NCI-H345 treated with DMSO at 0.1 percent for 48 hours (cell line): ENCODE data around the gene LYPD4.
A peak's percentile ranks its signal among the peaks of the same experiment; 100 is the strongest.
"Not testable (repeated sequence)": the region's sequence is repeated elsewhere in the genome, so short reads cannot be mapped to it uniquely, and the experiment has no call there.

ENCODE experiments used
- DNase-seq: peaks from one replicate; lab custom pipeline; 2025; ENCODE audit not compliant: unreplicated experiment; lab: John Stamatoyannopoulos, UW

Gene LYPD4

GRCh38 chr19:41875973-41876372, 31.5 kb upstream of the LYPD4 start:
- not testable (repeated sequence) for DNase-seq

- DNase-seq: no peak
Measured at GRCh38 chr19:41872775-41873647, 28.5 kb upstream of the LYPD4 start.

GRCh38 chr19:41872384-41872774, 27.9 kb upstream of the LYPD4 start:
- DNase-seq: no peak

GRCh38 chr19:41871573-41872383, 27.3 kb upstream of the LYPD4 start:
- DNase-seq: no peak

- no peak for DNase-seq
Measured at GRCh38 chr19:41870401-41870873, 26.0 kb upstream of the LYPD4 start.

- no peak for DNase-seq
Measured at GRCh38 chr19:41869374-41869955, 25.0 kb upstream of the LYPD4 start.

GRCh38 chr19:41868989-41869300, 24.5 kb upstream of the LYPD4 start:
- no peak for DNase-seq

- no peak for DNase-seq
Measured at GRCh38 chr19:41868120-41868988, 23.9 kb upstream of the LYPD4 start.

GRCh38 chr19:41866284-41866683, 21.8 kb upstream of the LYPD4 start:
- no peak for DNase-seq

GRCh38 chr19:41864374-41864773, 19.9 kb upstream of the LYPD4 start:
- DNase-seq: no peak

- no peak for DNase-seq
Measured at GRCh38 chr19:41863209-41863931, 18.9 kb upstream of the LYPD4 start.

GRCh38 chr19:41862445-41862986, 18.0 kb upstream of the LYPD4 start:
- no peak for DNase-seq

GRCh38 chr19:41861846-41862245, 17.4 kb upstream of the LYPD4 start:
- no peak for DNase-seq

- DNase-seq: no peak
Measured at GRCh38 chr19:41861116-41861768, 16.8 kb upstream of the LYPD4 start.

- DNase-seq: no peak
Measured at GRCh38 chr19:41860419-41861115, 16.1 kb upstream of the LYPD4 start.

GRCh38 chr19:41859618-41860418, 15.3 kb upstream of the LYPD4 start, which contains the start of gene RPS19:
Gene RPS19 (plus strand): TSS chr19:41860255. CDS start chr19:41860775, 520 bp downstream.
- peak; percentile 84 for DNase-seq

GRCh38 chr19:41859213-41859617, 14.7 kb upstream of the LYPD4 start:
- no peak for DNase-seq

- no peak for DNase-seq
Measured at GRCh38 chr19:41853768-41854167, 9.3 kb upstream of the LYPD4 start.
